HG03175 (cell line): ENCODE measurements around the gene BICC1.

Source experiments
- ATAC-seq: cut with Tn5 transposase; IDR thresholded peaks from one replicate; pipeline ENCODE4 v1.9.1; 2021; ENCODE audit warnings: mild to moderate bottlenecking, moderate library complexity; ENCODE audit not compliant: unreplicated experiment

Gene BICC1

GRCh38 chr10:58512491-58513187 lies at the start of gene BICC1:
TSS of gene BICC1 (plus strand) at chr10:58512872. CDS start at chr10:58513144, 272 bp downstream.
- ATAC-seq: no peak

- no peak for ATAC-seq
These were observed 47.7 kb upstream of the BICC1 start for GRCh38 chr10:58464956-58465355.

- ATAC-seq: no peak
These were observed 47.0 kb upstream of the BICC1 start for GRCh38 chr10:58465629-58466028.

- no peak for ATAC-seq
These were observed 44.6 kb upstream of the BICC1 start for GRCh38 chr10:58467931-58468635.

- ATAC-seq: no peak
These were observed 38.7 kb upstream of the BICC1 start for GRCh38 chr10:58473976-58474375.

- ATAC-seq: no peak
These were observed 37.1 kb upstream of the BICC1 start for GRCh38 chr10:58475322-58476277.

- no peak for ATAC-seq
These were observed 35.5 kb upstream of the BICC1 start for GRCh38 chr10:58477122-58477521.

GRCh38 chr10:58477902-58478301 lies 34.8 kb upstream of the BICC1 start:
- ATAC-seq: no peak

GRCh38 chr10:58479045-58479444 lies 33.6 kb upstream of the BICC1 start:
- ATAC-seq: no peak

- ATAC-seq: no peak
These were observed 32.4 kb upstream of the BICC1 start for GRCh38 chr10:58480321-58480720.

GRCh38 chr10:58481569-58482109 lies 31.0 kb upstream of the BICC1 start:
- no peak for ATAC-seq

GRCh38 chr10:58486821-58487220 lies 25.9 kb upstream of the BICC1 start:
- ATAC-seq: no peak

GRCh38 chr10:58488921-58489320 lies 23.8 kb upstream of the BICC1 start:
- ATAC-seq: no peak

GRCh38 chr10:58502956-58503355 lies 9.7 kb upstream of the BICC1 start:
- no peak for ATAC-seq

GRCh38 chr10:58508316-58508715 lies 4.4 kb upstream of the BICC1 start:
- ATAC-seq: no peak

GRCh38 chr10:58511765-58512490 lies 744 bp upstream of the BICC1 start:
- no peak for ATAC-seq

- no peak for ATAC-seq
These were observed 777 bp downstream of the BICC1 start for GRCh38 chr10:58513188-58514110.

- no peak for ATAC-seq
These were observed 1.6 kb downstream of the BICC1 start for GRCh38 chr10:58514111-58514770.
